Right atrium auricular region (tissue), 2 donors: ENCODE measurements around the gene CCR5. TPM values are rescaled to one million over a fixed set of nuclear protein-coding genes. Genes with fewer than 3 reads are reported as not detected.
"Not testable (repeated sequence)": the region's sequence is repeated elsewhere in the genome, so short reads cannot be mapped to it uniquely, and the experiment has no call there.

Experiments used
- DNase-seq: peaks from one replicate; pipeline ENCODE4 v3.0.0-alpha.2; 2019; ENCODE audit warnings: low spot score
- H3K27ac ChIP-seq, 2 donors: fragments of 200-600 bp; sonication (generic); 1 replicate in 1 of 2; 2 replicates in 1 of 2; pipeline ENCODE4 v1.5.1; 2016 to 2019
- H3K27me3 ChIP-seq, 2 donors: fragments of 200-600 bp; sonication (generic); one replicate each; pipeline versions ENCODE4 v1.5.1 to v1.6.0; 2017 to 2019
- H3K36me3 ChIP-seq: fragments of 200-600 bp; sonication (generic); one replicate; pipeline ENCODE4 v1.5.1; 2016
- H3K4me1 ChIP-seq, 2 donors: fragments of 200-600 bp; sonication (generic); one replicate each; pipeline versions ENCODE4 v1.5.1 to v1.6.0; 2017 to 2019
- H3K4me3 ChIP-seq, 2 donors: fragments of 200-600 bp; sonication (generic); 1 replicate in 1 of 2; 2 replicates in 1 of 2; pipeline ENCODE4 v1.5.1; 2017 to 2019; ENCODE audit warnings: mild to moderate bottlenecking in 1 of 2, moderate library complexity in 1 of 2
- H3K9me3 ChIP-seq, 2 donors: fragments of 200-600 bp; sonication (generic); one replicate each; pipeline ENCODE4 v1.5.1; 2019
- total RNA-seq, 2 donors: library from RNA; depleted of rRNA; stranded (reverse); fragments of >200 nt; gene quantifications; one replicate each; pipeline ENCODE4 v1.1.0, GENCODE V29; 2016
- TF ChIP-seq, protein P1 (sequence below), 2 donors: fragments of 200-600 bp; sonication (generic); IDR thresholded peaks; one replicate each; pipeline ENCODE4 v1.5.1; 2019; ENCODE audit warnings: antibody characterized with exemption in 2 of 2

Gene CCR5
- total RNA-seq, 2 donors from 2014 or later: 1.1 TPM; not detected in 1

DNA sequence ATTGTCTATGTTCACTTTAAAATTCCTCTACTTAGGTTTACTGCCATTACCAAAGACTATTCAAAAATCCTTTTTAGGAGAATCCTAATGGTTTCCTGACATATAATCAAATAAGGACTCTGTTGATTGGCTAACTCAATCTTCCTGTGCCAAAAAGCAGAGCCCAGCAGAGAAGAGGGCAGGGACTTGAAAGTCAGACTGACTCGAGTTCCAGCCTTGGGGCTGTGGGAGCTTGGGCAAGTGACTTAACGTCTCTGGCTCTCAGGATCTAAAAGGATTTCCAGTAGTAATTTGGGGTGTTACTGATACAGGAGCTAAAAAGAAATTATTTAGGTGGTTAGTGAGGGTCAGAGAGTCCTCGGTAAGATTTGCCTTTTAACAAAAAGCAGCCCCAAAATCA lies 10.9 kb downstream of the CCR5 start:
- TF ChIP-seq, protein P1, sequence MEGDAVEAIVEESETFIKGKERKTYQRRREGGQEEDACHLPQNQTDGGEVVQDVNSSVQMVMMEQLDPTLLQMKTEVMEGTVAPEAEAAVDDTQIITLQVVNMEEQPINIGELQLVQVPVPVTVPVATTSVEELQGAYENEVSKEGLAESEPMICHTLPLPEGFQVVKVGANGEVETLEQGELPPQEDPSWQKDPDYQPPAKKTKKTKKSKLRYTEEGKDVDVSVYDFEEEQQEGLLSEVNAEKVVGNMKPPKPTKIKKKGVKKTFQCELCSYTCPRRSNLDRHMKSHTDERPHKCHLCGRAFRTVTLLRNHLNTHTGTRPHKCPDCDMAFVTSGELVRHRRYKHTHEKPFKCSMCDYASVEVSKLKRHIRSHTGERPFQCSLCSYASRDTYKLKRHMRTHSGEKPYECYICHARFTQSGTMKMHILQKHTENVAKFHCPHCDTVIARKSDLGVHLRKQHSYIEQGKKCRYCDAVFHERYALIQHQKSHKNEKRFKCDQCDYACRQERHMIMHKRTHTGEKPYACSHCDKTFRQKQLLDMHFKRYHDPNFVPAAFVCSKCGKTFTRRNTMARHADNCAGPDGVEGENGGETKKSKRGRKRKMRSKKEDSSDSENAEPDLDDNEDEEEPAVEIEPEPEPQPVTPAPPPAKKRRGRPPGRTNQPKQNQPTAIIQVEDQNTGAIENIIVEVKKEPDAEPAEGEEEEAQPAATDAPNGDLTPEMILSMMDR (IDR thresholded peaks at IDR 0.05): no peak
- no peaks in the 10 kb centered on the region for H3K27me3 ChIP-seq
- no peak overlapping the region for H3K4me3 ChIP-seq
- H3K9me3 ChIP-seq: no peaks in the 10 kb centered on the region
- H3K4me1 ChIP-seq: peaks cover 0 to 4% of the 10 kb centered on the region in 2 donors
- H3K27ac ChIP-seq: no peak overlapping the region
- H3K36me3 ChIP-seq: no peaks in the 10 kb centered on the region
- DNase-seq: no peak

DNA sequence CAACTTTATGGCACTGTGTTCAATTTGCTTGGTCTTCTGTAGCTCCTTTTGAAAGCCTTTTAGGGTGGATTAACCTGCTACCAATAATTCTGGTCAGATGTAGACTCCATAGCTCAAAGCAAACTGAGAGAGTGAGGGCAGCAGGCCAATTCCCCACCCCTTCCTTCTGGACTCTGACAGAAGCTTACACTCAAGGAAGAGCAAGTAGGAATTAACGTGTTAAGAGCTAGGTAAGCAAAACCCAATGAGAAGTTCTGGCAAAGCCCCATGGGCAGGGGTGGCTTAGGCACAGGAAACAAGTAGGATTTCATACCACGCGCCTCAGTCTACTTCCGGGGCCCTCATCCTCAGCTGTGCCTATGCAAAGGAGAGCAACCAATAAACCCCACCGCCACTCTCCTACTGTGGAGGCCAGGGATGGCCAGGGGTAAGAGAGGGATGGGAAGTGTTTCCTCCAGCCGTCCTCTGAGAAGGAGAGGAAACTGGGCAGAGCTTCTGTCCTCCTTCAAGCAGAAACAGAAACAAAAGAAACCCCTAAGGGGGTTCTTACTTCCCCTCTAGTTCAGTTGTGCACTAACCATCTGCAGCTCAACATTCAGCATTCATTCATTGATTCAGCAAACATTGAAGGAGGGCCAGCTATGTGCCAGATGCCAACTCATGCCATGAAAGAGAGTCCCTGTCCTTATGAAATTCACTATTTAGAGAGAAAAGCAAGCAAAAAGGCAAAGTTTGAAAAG lies 12.6 kb downstream of the CCR5 start:
- TF ChIP-seq, protein P1 (IDR thresholded peaks at IDR 0.05): no peak
- H3K4me1 ChIP-seq: peaks cover 0 to 4% of the 10 kb centered on the region in 2 donors
- H3K27me3 ChIP-seq: no peaks in the 10 kb centered on the region
- H3K4me3 ChIP-seq: no peak overlapping the region
- no peaks in the 10 kb centered on the region for H3K9me3 ChIP-seq
- DNase-seq: no peak
- no peaks in the 10 kb centered on the region for H3K36me3 ChIP-seq
- no peak overlapping the region for H3K27ac ChIP-seq

DNA sequence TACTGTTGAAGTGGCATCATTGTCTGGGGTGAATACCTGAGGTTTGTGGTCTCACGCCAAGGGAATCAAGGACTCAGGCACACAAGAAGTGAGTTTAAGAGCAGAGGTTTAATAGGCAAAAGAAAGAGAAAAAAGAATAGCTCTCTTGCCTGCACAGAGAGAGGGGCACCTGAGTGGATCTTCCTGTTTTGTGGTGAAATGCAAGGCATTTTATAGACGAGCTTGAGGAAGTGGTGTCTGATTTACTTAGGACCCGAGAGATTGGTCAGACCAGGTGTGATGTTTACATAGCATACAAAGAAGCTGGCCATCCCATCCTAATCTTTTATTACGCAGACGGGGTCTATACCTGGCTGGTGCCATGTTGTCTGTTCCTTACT lies 13.2 kb downstream of the CCR5 start:
- TF ChIP-seq, protein P1 (IDR thresholded peaks at IDR 0.05): no peak
- no peak overlapping the region for H3K27ac ChIP-seq

DNA sequence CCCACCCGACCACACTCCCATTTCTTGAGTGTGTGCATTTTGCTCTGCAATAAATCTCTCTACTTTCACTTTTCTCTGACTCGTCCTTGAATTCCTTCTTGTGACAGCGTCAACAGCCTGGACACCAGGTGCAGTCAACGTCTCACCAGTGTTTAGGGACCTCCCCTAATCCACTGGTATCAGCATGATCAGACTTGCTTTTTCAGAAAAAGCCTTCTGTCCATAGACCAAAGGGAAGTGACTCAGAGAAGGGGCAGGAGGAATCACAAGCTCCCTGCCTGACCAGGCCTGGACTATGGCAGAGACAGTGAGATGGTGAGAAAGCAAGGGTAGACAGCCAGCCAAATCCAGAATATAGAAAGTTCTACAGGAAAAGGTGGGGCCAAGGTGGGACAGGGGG lies 15.5 kb downstream of the CCR5 start:
- TF ChIP-seq, protein P1 (IDR thresholded peaks at IDR 0.05): no peak
- no peak for DNase-seq
- H3K27me3 ChIP-seq: no peaks in the 10 kb centered on the region
- H3K4me3 ChIP-seq: no peak overlapping the region
- H3K27ac ChIP-seq: no peak overlapping the region
- no peaks in the 10 kb centered on the region for H3K36me3 ChIP-seq
- no peaks in the 10 kb centered on the region for H3K9me3 ChIP-seq
- H3K4me1 ChIP-seq: no peaks in the 10 kb centered on the region

More for the DNA sequence above, 13.2 kb downstream of the CCR5 start:
- DNase-seq: no peak
- Histone ChIP-seq H3K4me1 (peaks cover 0 to 4% of the 10 kb centered on the region in 2 donors), H3K27me3 (no peaks in the 10 kb centered on the region), H3K36me3 (no peaks in the 10 kb centered on the region), H3K9me3 (no peaks in the 10 kb centered on the region), H3K4me3 (no peak overlapping the region)

DNA sequence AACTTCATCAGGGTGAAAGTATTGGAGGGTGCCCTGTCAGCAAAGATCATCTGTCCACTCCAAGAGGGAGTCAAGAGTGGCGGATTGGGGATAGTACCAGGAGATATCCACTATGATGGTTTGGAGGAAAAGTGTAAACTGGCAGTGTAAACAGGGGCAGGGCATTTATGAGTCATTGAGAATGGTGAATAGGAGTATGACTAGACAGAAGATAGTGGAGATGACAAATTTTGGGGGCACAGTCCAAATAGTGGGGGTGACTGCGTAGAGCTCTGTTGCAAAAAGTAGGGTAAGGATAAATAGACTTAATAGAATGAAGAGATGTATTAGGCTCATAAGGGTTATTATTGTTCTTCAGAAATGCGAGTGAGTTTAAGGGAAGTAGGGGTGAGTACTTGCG lies 18.1 kb downstream of the CCR5 start:
- H3K4me1 ChIP-seq, DNase-seq, H3K36me3 ChIP-seq: not testable (repeated sequence)

DNA sequence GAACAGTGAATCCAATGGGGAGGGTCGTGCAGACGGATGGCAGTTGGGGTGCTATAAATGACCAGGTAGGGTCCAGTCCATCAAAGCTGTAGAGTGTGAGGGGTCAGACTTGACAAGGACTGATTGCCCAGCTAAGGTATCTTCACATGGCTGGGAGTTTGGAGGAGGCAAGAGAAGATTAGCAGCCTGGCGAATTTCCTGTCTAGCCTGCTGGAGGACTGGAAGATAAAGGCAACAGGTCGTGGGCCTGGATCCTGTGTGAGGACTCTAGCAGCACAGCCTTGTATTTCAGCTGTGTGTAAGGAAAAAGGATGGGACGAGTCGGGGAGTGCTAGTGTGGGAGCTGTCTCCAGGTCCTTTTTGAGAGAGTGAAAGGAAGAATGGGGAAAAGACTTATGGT lies 18.6 kb downstream of the CCR5 start:
- H3K36me3 ChIP-seq: no peaks in the 10 kb centered on the region
- H3K9me3 ChIP-seq: no peaks in the 10 kb centered on the region
- H3K27ac ChIP-seq: no peak overlapping the region
- H3K27me3 ChIP-seq: no peaks in the 10 kb centered on the region
- TF ChIP-seq, protein P1 (IDR thresholded peaks at IDR 0.05): no peak
- no peaks in the 10 kb centered on the region for H3K4me1 ChIP-seq
- DNase-seq: no peak
- no peak overlapping the region for H3K4me3 ChIP-seq

More for the DNA sequence above, 18.1 kb downstream of the CCR5 start:
- H3K4me3 ChIP-seq, H3K27ac ChIP-seq, H3K27me3 ChIP-seq, H3K9me3 ChIP-seq: not testable (repeated sequence)

DNA sequence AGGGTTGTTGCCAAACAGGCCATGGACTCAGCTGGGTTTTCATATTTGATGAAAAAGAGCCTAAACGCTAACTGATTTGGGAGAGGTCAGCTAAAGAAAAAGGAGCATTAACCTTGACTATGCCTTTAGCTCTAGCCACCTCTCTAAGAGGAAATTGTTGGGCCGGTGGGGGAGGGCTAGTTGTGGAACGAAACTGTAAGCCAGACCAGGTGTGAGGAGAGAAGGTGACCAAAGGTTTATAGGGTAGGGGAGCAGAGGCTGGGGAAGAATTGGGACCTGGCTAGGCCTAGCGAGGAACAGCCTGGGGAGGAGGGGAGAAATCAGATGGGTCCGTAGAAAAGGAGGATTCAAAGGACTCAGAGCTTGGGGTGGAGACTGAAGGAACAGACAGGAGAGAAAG lies 20.8 kb downstream of the CCR5 start:
- not testable (repeated sequence) for H3K4me3 ChIP-seq, H3K4me1 ChIP-seq, H3K27ac ChIP-seq, DNase-seq, H3K36me3 ChIP-seq, H3K9me3 ChIP-seq, H3K27me3 ChIP-seq
